ENCODE data around the gene ZNF521.

GRCh38 chr18:25038261-25038660, 313.7 kb downstream of the ZNF521 start:
- TF ChIP-seq GATAD2B (conservative IDR thresholded peaks at IDR 0.05; ENCODE audit: low read depth) = no peak
- TF ChIP-seq CTCF (IDR thresholded peaks at IDR 0.05 in 2 of 3, conservative IDR thresholded peaks at IDR 0.05 in 1 of 3; ENCODE audit: control insufficient read depth in 2 of 3, extremely low read depth in 1 of 3, insufficient read depth in 1 of 3, low read depth in 3 of 3, low read length in 3 of 3) = no peak
- no peak for TF ChIP-seq ZZZ3 (IDR thresholded peaks at IDR 0.05; ENCODE audit: control insufficient read depth, insufficient read length, low read depth)
- no peak for TF ChIP-seq LARP7 (IDR thresholded peaks at IDR 0.05)
- TF ChIP-seq SIN3A (IDR thresholded peaks at IDR 0.05; ENCODE audit: low read depth, low read length) = no peak
- no peak for TF ChIP-seq ZBTB33 (IDR thresholded peaks at IDR 0.05)
- TF ChIP-seq ZNF274 (IDR thresholded peaks at IDR 0.05; ENCODE audit: insufficient read depth, insufficient read length) = no peak
